MM.1S (cell line): ENCODE data around the gene KLHL7.
"Not testable (repeated sequence)": the region's sequence is repeated elsewhere in the genome, so short reads cannot be mapped to it uniquely, and the experiment has no call there.

Source experiments
- DNase-seq: peaks from one replicate; pipeline ENCODE4 v3.0.0-alpha.2; 2015
- H2AFZ ChIP-seq: fragments of 300-600 bp; sonication (generic); 2 replicates; pipeline ENCODE4 v1.6.0; 2016; ENCODE audit warnings: antibody characterized with exemption, low read length
- H3F3A ChIP-seq: fragments of 300-600 bp; sonication (generic); 2 replicates; pipeline ENCODE4 v1.6.1; 2016; ENCODE audit warnings: mild to moderate bottlenecking, antibody characterized with exemption, low read length, moderate library complexity, mixed read lengths; ENCODE audit not compliant: insufficient read depth
- H3K27ac ChIP-seq: fragments of 300-600 bp; sonication (generic); 2 replicates; pipeline ENCODE4 v1.5.1; 2016; ENCODE audit warnings: mild to moderate bottlenecking, low read length
- H3K27me3 ChIP-seq: fragments of 300-600 bp; sonication (generic); replicated peaks from 2 replicates; pipeline ENCODE4 v1.6.0; 2016; ENCODE audit warnings: low read length; ENCODE audit not compliant: insufficient read depth
- H3K36me3 ChIP-seq: fragments of 300-600 bp; sonication (generic); replicated peaks from 2 replicates; pipeline ENCODE4 v1.6.1; 2016; ENCODE audit warnings: mild to moderate bottlenecking, low read length, mixed read lengths; ENCODE audit not compliant: insufficient read depth
- H3K4me1 ChIP-seq: fragments of 300-600 bp; sonication (generic); 2 replicates; pipeline ENCODE4 v1.6.1; 2016; ENCODE audit warnings: low read length, mixed read lengths
- H3K4me2 ChIP-seq: fragments of 300-600 bp; sonication (generic); 2 replicates; pipeline ENCODE4 v1.6.0; 2016; ENCODE audit warnings: low read depth, low read length
- H3K4me3 ChIP-seq: fragments of 300-600 bp; sonication (generic); 2 replicates; pipeline ENCODE4 v1.5.1; 2016; ENCODE audit warnings: low read length, mixed read lengths
- H3K79me2 ChIP-seq: fragments of 300-600 bp; sonication (generic); 2 replicates; pipeline ENCODE4 v1.6.1; 2016; ENCODE audit warnings: mixed run types, low read length, mixed read lengths
- H3K9ac ChIP-seq: fragments of 300-600 bp; sonication (generic); 2 replicates; pipeline ENCODE4 v1.6.1; 2016; ENCODE audit warnings: low read length, mixed read lengths
- H3K9me2 ChIP-seq: fragments of 300-600 bp; sonication (generic); replicated peaks from 2 replicates; pipeline ENCODE4 v1.6.1; 2016; ENCODE audit warnings: mild to moderate bottlenecking, low read length, mixed read lengths; ENCODE audit not compliant: insufficient read depth
- H3K9me3 ChIP-seq: fragments of 300-600 bp; sonication (generic); replicated peaks from 2 replicates; pipeline ENCODE4 v1.6.1; 2016; ENCODE audit warnings: mild to moderate bottlenecking, low read length, mixed read lengths; ENCODE audit not compliant: insufficient read depth
- H4K20me1 ChIP-seq: fragments of 300-600 bp; sonication (generic); 2 replicates; pipeline ENCODE4 v1.6.1; 2016; ENCODE audit warnings: mild to moderate bottlenecking, low read length, moderate library complexity, mixed read lengths; ENCODE audit not compliant: insufficient read depth
- CTCF ChIP-seq: fragments of 300-600 bp; sonication (generic); IDR thresholded peaks from 2 replicates; pipeline ENCODE4 v1.5.1; 2016; ENCODE audit warnings: antibody characterized with exemption, low read length, mixed read lengths
- EZH2 ChIP-seq: fragments of 300-600 bp; sonication (generic); optimal IDR thresholded peaks from 2 replicates; pipeline ENCODE3; 2017; ENCODE audit warnings: low read depth, mild to moderate bottlenecking, antibody characterized with exemption, low read length, mixed read lengths
- EZH2phosphoT487 ChIP-seq: fragments of 300-600 bp; sonication (generic); IDR thresholded peaks from 2 replicates; pipeline ENCODE4 v1.6.1; 2018; ENCODE audit warnings: antibody characterized with exemption, low read length

The KLHL7 gene

GRCh38 chr7:23185980-23186379, 80.4 kb downstream of the KLHL7 start:
- Histone ChIP-seq H3K9me2 (no peaks in the 10 kb centered on the region), H3F3A (peaks cover 14% of the 10 kb centered on the region), H3K9ac (no peak overlapping the region), H3K4me2 (no peak overlapping the region), H3K27ac (no peak overlapping the region), H3K4me1 (peaks cover 14% of the 10 kb centered on the region), H3K36me3 (peaks cover 22% of the 10 kb centered on the region; the same call in 1 of the 2 replicates), H3K27me3 (no peaks in the 10 kb centered on the region), H3K79me2 (peaks cover 83% of the 10 kb centered on the region), H3K4me3 (no peak overlapping the region), H2AFZ (no peak overlapping the region), H4K20me1 (peaks cover 7% of the 10 kb centered on the region; the same call in 1 of the 2 replicates), H3K9me3 (no peaks in the 10 kb centered on the region)
- DNase-seq, result no peak
- no peak for TF ChIP-seq CTCF
- no peak for TF ChIP-seq EZH2
- no peak for TF ChIP-seq EZH2phosphoT487

- DNase-seq, result no peak
- Histone ChIP-seq H3K27ac (no peak overlapping the region), H3K4me3 (no peak overlapping the region), H3K9me3 (no peaks in the 10 kb centered on the region), H2AFZ (no peak overlapping the region), H3K4me1 (no peaks in the 10 kb centered on the region), H3K9ac (no peak overlapping the region), H3K4me2 (no peak overlapping the region), H3F3A (0 out of 2 replicates have a peak, but pooled peaks cover 2% of the 10 kb centered on the region), H4K20me1 (0 out of 2 replicates have a peak, but pooled peaks cover 2% of the 10 kb centered on the region), H3K36me3 (peaks cover 18% of the 10 kb centered on the region; the same call in 1 of the 2 replicates), H3K79me2 (peaks cover 47% of the 10 kb centered on the region), H3K27me3 (no peaks in the 10 kb centered on the region), H3K9me2 (no peaks in the 10 kb centered on the region)
- TF ChIP-seq EZH2phosphoT487 (no peak), CTCF (no peak), EZH2 (no peak)
Observed at GRCh38 chr7:23191022-23191421, 85.4 kb downstream of the KLHL7 start.

- not testable (repeated sequence) for H3K27me3 ChIP-seq, H3K27ac ChIP-seq, H2AFZ ChIP-seq, H3K9me2 ChIP-seq, H3K4me1 ChIP-seq, DNase-seq, H3K9ac ChIP-seq, H3K4me3 ChIP-seq, H3K4me2 ChIP-seq, H3F3A ChIP-seq, H4K20me1 ChIP-seq, H3K36me3 ChIP-seq, H3K9me3 ChIP-seq
- H3K79me2 ChIP-seq, result peaks cover 21% of the 10 kb centered on the region
Observed at GRCh38 chr7:23193650-23194227, 88.2 kb downstream of the KLHL7 start.

GRCh38 chr7:23196306-23196705, 90.7 kb downstream of the KLHL7 start:
- TF ChIP-seq EZH2, result no peak
- TF ChIP-seq EZH2phosphoT487, result no peak
- TF ChIP-seq CTCF, result no peak
- no peaks in the 10 kb centered on the region for H4K20me1 ChIP-seq
- H2AFZ ChIP-seq, result no peak overlapping the region
- H3K9me3 ChIP-seq, result no peaks in the 10 kb centered on the region
- H3K4me1 ChIP-seq, result no peaks in the 10 kb centered on the region
- no peak overlapping the region for H3K4me3 ChIP-seq
- H3K36me3 ChIP-seq, result peaks cover 4% of the 10 kb centered on the region; the same call in 1 of the 2 replicates
- H3K9ac ChIP-seq, result no peak overlapping the region
- H3K9me2 ChIP-seq, result no peaks in the 10 kb centered on the region
- no peaks in the 10 kb centered on the region for H3K27me3 ChIP-seq
- H3K79me2 ChIP-seq, result peaks cover 1% of the 10 kb centered on the region; the same call in 1 of the 2 replicates
- no peak for DNase-seq
- 0 out of 2 replicates have a peak, but pooled peaks cover 2% of the 10 kb centered on the region for H3F3A ChIP-seq
- H3K4me2 ChIP-seq, result no peak overlapping the region
- no peak overlapping the region for H3K27ac ChIP-seq

- not testable (repeated sequence) for H3K4me1 ChIP-seq, H3K79me2 ChIP-seq, H3K27ac ChIP-seq, H3K36me3 ChIP-seq, H3K9ac ChIP-seq, H3K27me3 ChIP-seq, H4K20me1 ChIP-seq, H3K4me3 ChIP-seq, H3K9me2 ChIP-seq, H3K9me3 ChIP-seq, H2AFZ ChIP-seq, H3K4me2 ChIP-seq, H3F3A ChIP-seq, DNase-seq
Observed at GRCh38 chr7:23197745-23198144, 92.2 kb downstream of the KLHL7 start.
